SJSA1 (cell line): ENCODE results near the gene TNS3. TPM values are rescaled to one million over a fixed set of nuclear protein-coding genes. Genes with fewer than 3 reads are reported as not detected.
A peak's percentile ranks its signal among the peaks of the same experiment; 100 is the strongest.

Experiments
- DNase-seq, 2 experiments: peaks; one replicate each; pipeline ENCODE4 v3.0.0-alpha.2; 2015 to 2020; ENCODE audit warnings: low spot score in 2 of 2, low read depth in 1 of 2
- H3K27ac ChIP-seq: fragments of 250-450 bp; sonication (Bioruptor Pico); 2 replicates; pipeline ENCODE4 v1.5.1; 2020; ENCODE audit warnings: mild to moderate bottlenecking, moderate library complexity
- H3K27me3 ChIP-seq: fragments of 250-450 bp; sonication (Bioruptor Pico); replicated peaks from 2 replicates; pipeline ENCODE4 v1.5.1; 2020; ENCODE audit warnings: mild to moderate bottlenecking, moderate library complexity
- H3K36me3 ChIP-seq: fragments of 250-450 bp; sonication (Bioruptor Pico); 2 replicates; pipeline ENCODE4 v1.5.1; 2020; ENCODE audit warnings: mild to moderate bottlenecking
- H3K4me1 ChIP-seq: fragments of 250-450 bp; sonication (Bioruptor Pico); replicated peaks from 2 replicates; pipeline ENCODE4 v1.6.1; 2021; ENCODE audit warnings: mild to moderate bottlenecking
- H3K4me3 ChIP-seq: fragments of 250-450 bp; sonication (Bioruptor Pico); 2 replicates; pipeline ENCODE4 v1.5.1; 2020; ENCODE audit warnings: mild to moderate bottlenecking
- H3K9me3 ChIP-seq: fragments of 250-450 bp; sonication (Bioruptor Pico); replicated peaks from 2 replicates; pipeline ENCODE4 v1.5.1; 2020; ENCODE audit warnings: mild to moderate bottlenecking
- total RNA-seq: library from RNA; depleted of rRNA; stranded (reverse); fragments of >200 nt; shearing (Covaris generic); gene quantifications from 2 replicates; pipeline ENCODE4 v1.2.3, GENCODE V29; 2014

TNS3 gene
- total RNA-seq, 1 experiment from 2014 or later: 92.5 TPM

DNA sequence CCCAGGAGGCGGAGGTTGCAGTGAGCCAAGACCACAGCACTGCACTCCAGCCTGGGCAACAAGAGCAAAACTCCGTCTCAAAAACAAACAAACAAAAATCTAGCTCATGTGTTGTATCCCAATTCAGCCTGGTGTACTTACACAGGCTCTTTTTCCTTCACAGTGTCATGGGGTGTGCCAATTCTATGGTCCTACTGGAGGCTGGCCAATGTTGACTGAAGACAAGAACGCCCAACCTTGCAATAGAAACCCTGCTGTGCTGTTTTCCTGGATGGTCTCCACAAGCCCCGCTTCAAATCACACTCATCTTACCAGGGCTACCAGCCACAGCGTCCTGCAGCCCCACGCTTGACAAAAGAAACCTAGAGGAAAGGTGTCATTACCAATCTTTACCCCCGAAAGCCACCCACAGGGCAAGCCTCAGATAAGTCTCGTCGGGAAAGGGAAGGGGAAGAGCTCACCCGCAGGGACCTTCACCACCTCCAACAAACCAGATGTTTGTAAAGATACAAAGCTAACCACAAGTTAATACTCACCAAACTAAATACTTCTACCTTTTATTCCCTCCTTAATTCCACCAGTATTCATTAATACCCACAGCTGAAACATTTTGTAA lies 64.8 kb downstream of the TNS3 start:
- Histone ChIP-seq H3K9me3 (no peaks in the 10 kb centered on the region), H3K27ac (no peak overlapping the region), H3K4me1 (peaks cover 63% of the 10 kb centered on the region), H3K27me3 (no peaks in the 10 kb centered on the region), H3K4me3 (no peak overlapping the region), H3K36me3 (peaks cover 54% of the 10 kb centered on the region)
- DNase-seq: no peak

- no peak overlapping the region for H3K27ac ChIP-seq
- peaks cover 56% of the 10 kb centered on the region for H3K36me3 ChIP-seq
- DNase-seq: no peak
- no peak overlapping the region for H3K4me3 ChIP-seq
- no peaks in the 10 kb centered on the region for H3K9me3 ChIP-seq
- H3K4me1 ChIP-seq: peaks cover 70% of the 10 kb centered on the region
- H3K27me3 ChIP-seq: no peaks in the 10 kb centered on the region
These were observed 65.5 kb downstream of the TNS3 start for GRCh38 chr7:47516386-47516785.

- H3K4me3 ChIP-seq: no peak overlapping the region
- H3K36me3 ChIP-seq: peaks cover 54% of the 10 kb centered on the region
- H3K27ac ChIP-seq: 0 out of 2 replicates have a peak overlapping the region, but pooled peaks have one; percentile 86
- H3K9me3 ChIP-seq: no peaks in the 10 kb centered on the region
- peaks cover 81% of the 10 kb centered on the region for H3K4me1 ChIP-seq
- no peaks in the 10 kb centered on the region for H3K27me3 ChIP-seq
- DNase-seq: no peak
These were observed 66.5 kb downstream of the TNS3 start for GRCh38 chr7:47515305-47515834.

- DNase-seq: no peak
- Histone ChIP-seq H3K4me1 (peaks cover 83% of the 10 kb centered on the region), H3K27me3 (no peaks in the 10 kb centered on the region), H3K27ac (peak overlapping the region; percentile 86), H3K9me3 (no peaks in the 10 kb centered on the region), H3K4me3 (no peak overlapping the region), H3K36me3 (peaks cover 51% of the 10 kb centered on the region)
These were observed 67.1 kb downstream of the TNS3 start for GRCh38 chr7:47514818-47515217.

- Histone ChIP-seq H3K4me1 (peaks cover 86% of the 10 kb centered on the region), H3K27ac (peak overlapping the region; percentile 86), H3K27me3 (no peaks in the 10 kb centered on the region), H3K9me3 (no peaks in the 10 kb centered on the region), H3K4me3 (no peak overlapping the region), H3K36me3 (peaks cover 52% of the 10 kb centered on the region)
- no peak for DNase-seq
These were observed 67.5 kb downstream of the TNS3 start for GRCh38 chr7:47514367-47514766.

DNA sequence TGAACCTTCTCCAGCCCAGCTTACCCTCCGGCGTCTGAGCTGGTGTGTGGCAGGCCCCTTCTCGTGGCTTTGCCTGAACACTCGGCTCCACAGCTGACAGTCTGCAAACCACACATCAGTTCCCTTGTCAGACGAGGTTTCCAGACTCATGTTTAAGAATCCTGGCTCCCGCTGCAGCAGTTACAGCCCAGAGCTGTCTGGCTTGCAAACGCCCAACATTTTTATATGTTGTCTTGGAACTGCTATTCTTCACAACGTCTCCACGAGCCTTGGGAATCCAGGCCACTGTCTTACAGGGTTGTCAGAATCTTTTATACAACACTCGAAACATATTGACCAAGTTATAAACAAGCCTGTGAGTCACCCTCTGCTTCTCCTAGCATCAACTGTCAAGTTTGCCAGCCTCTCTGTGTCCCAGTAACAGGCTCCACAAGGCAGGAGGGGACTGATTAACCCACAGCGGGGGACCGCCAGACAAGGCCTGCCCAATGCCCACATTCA lies 68.1 kb downstream of the TNS3 start:
- DNase-seq: peak; percentile 87 to 92
- H3K4me1 ChIP-seq: peaks cover 86% of the 10 kb centered on the region
- H3K27me3 ChIP-seq: no peaks in the 10 kb centered on the region
- H3K27ac ChIP-seq: peak overlapping the region; percentile 86
- no peak overlapping the region for H3K4me3 ChIP-seq
- H3K36me3 ChIP-seq: peaks cover 46% of the 10 kb centered on the region
- no peaks in the 10 kb centered on the region for H3K9me3 ChIP-seq

DNA sequence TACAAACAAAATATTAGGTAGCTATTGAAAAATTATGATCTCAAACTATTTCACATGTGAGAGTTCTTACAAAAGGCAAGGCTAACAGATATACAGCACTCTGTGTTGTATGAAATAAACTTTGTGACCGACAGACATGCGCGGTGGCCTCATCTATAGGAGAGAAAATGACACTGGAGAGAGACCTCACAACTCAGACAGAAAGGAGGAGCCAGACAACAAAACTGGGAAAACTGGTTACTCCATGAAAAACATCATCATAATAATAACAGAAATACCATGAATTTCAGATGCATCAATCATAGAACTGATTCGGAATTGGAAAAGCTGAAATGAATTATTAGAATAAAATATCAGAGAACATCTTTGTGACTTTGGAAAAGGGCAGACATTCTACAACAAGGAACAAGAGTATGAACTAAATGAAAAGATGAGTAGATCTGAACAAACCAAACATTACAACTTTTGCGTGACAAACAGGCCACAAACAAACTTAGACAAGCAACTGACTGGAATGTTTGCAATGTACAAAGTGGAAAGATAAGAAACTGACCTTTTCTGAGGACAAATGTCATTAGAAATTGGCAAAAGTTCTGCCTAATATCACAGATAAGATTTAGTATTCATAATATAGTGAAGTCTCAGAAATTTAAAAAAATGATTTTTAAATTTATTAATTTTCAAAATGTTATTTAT lies 69.3 kb downstream of the TNS3 start:
- peaks cover 52% of the 10 kb centered on the region for H3K36me3 ChIP-seq
- DNase-seq: no peak
- peaks cover 7% of the 10 kb centered on the region for H3K9me3 ChIP-seq
- H3K4me3 ChIP-seq: no peak overlapping the region
- H3K27ac ChIP-seq: peak overlapping the region; percentile 86
- H3K27me3 ChIP-seq: no peaks in the 10 kb centered on the region
- H3K4me1 ChIP-seq: peaks cover 92% of the 10 kb centered on the region

DNA sequence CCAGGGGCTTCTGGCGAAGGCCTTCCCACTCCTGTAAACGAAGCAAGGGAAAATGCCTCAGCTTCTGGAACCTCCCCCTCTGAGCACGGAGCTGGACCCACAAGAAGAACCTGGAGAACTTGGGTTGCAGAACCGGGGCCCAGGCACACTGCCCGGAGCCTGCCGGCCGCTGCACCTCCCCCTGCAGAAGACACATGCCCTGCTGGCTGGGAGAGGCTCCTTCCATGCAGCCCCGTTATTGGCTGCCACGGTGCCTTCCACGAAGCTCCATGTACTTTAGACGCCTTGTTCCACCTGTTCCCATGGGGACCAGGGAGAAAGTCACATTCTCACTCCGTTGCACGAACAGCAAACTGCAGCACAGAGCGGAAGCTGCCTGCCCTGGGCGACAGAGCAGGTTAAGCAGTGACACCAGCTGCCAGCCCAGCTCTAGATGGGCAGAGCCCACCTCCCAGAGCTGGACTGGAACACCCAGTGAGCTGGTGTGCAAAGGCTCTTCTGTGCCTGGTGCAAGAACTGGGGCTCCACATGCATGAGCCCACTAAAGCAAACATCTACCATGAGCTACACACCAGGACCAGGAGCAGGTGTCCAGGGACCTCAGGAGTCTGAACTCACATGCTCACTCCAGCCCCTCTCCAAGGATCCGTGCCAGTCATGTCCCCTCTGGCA lies 70.1 kb downstream of the TNS3 start:
- DNase-seq: no peak
- Histone ChIP-seq H3K27me3 (no peaks in the 10 kb centered on the region), H3K4me3 (no peak overlapping the region), H3K27ac (peak overlapping the region; percentile 86), H3K4me1 (peaks cover 92% of the 10 kb centered on the region), H3K9me3 (peaks cover 7% of the 10 kb centered on the region), H3K36me3 (peaks cover 50% of the 10 kb centered on the region)

- H3K36me3 ChIP-seq: peaks cover 46% of the 10 kb centered on the region
- peaks cover 100% of the 10 kb centered on the region for H3K4me1 ChIP-seq
- peaks cover 7% of the 10 kb centered on the region for H3K9me3 ChIP-seq
- H3K4me3 ChIP-seq: no peak overlapping the region
- no peaks in the 10 kb centered on the region for H3K27me3 ChIP-seq
- H3K27ac ChIP-seq: no peak overlapping the region
- no peak for DNase-seq
These were observed 71.1 kb downstream of the TNS3 start for GRCh38 chr7:47510786-47511185.

DNA sequence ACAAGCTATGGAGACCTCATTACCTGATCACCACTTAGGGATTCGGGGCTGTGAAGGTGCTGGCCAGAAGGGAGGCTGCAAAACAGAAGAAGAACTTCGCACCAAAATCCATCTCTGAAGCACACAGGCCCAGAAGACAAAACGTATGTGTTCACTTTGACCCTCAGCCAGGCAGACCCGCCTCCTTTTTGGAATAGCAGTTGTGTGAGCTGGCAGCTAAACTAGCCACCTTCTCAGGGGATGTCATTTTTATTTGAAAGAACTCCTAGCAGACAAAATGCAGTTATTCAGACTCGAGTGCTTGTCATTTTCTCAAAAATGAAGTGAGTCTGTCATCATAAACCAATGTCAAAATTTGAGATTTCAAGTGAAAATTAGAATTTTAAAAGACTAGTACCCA lies 71.7 kb downstream of the TNS3 start:
- Histone ChIP-seq H3K9me3 (peaks cover 7% of the 10 kb centered on the region), H3K36me3 (peaks cover 46% of the 10 kb centered on the region), H3K4me1 (peaks cover 99% of the 10 kb centered on the region), H3K27me3 (no peaks in the 10 kb centered on the region), H3K27ac (peak overlapping the region; percentile 83), H3K4me3 (no peak overlapping the region)
- DNase-seq: no peak

- peaks cover 7% of the 10 kb centered on the region for H3K9me3 ChIP-seq
- H3K4me3 ChIP-seq: no peak overlapping the region
- DNase-seq: no peak
- H3K36me3 ChIP-seq: peaks cover 52% of the 10 kb centered on the region
- H3K27me3 ChIP-seq: no peaks in the 10 kb centered on the region
- H3K4me1 ChIP-seq: peaks cover 93% of the 10 kb centered on the region
- peak overlapping the region; percentile 83 for H3K27ac ChIP-seq
These were observed 72.3 kb downstream of the TNS3 start for GRCh38 chr7:47509571-47509970.

- no peak overlapping the region for H3K4me3 ChIP-seq
- H3K36me3 ChIP-seq: peaks cover 60% of the 10 kb centered on the region
- peak; percentile 89 to 93 for DNase-seq
- peaks cover 7% of the 10 kb centered on the region for H3K9me3 ChIP-seq
- peak overlapping the region; percentile 83 for H3K27ac ChIP-seq
- H3K27me3 ChIP-seq: no peaks in the 10 kb centered on the region
- peaks cover 92% of the 10 kb centered on the region for H3K4me1 ChIP-seq
These were observed 73.2 kb downstream of the TNS3 start for GRCh38 chr7:47508389-47509380.

GRCh38 chr7:47507522-47507921 lies 74.4 kb downstream of the TNS3 start:
- DNase-seq: no peak
- peaks cover 7% of the 10 kb centered on the region for H3K9me3 ChIP-seq
- H3K27ac ChIP-seq: peak overlapping the region; percentile 83
- H3K27me3 ChIP-seq: no peaks in the 10 kb centered on the region
- H3K4me1 ChIP-seq: peaks cover 92% of the 10 kb centered on the region
- peaks cover 65% of the 10 kb centered on the region for H3K36me3 ChIP-seq
- H3K4me3 ChIP-seq: no peak overlapping the region
